ENCODE measurements around the gene PDGFC.

DNA sequence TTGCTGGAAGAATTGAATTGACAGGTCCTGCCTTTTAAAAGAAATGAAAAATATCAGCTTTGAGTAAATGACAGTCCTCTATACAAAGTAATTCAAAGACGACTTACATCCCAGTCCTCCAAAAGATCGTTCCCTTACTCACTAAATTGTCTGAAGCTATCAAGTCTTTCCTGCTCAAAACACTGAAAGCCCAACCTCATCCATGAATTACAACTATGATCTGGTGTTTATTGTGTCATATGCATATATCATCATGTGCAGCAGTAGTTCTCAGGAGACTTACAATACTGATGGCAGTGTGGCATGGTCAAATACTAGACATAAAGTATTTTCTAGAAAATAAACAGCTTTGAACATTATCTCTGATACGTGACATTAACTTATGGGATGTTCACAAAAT lies 97.8 kb downstream of the PDGFC start:
- TF ChIP-seq, protein P1, sequence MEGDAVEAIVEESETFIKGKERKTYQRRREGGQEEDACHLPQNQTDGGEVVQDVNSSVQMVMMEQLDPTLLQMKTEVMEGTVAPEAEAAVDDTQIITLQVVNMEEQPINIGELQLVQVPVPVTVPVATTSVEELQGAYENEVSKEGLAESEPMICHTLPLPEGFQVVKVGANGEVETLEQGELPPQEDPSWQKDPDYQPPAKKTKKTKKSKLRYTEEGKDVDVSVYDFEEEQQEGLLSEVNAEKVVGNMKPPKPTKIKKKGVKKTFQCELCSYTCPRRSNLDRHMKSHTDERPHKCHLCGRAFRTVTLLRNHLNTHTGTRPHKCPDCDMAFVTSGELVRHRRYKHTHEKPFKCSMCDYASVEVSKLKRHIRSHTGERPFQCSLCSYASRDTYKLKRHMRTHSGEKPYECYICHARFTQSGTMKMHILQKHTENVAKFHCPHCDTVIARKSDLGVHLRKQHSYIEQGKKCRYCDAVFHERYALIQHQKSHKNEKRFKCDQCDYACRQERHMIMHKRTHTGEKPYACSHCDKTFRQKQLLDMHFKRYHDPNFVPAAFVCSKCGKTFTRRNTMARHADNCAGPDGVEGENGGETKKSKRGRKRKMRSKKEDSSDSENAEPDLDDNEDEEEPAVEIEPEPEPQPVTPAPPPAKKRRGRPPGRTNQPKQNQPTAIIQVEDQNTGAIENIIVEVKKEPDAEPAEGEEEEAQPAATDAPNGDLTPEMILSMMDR (IDR thresholded peaks at IDR 0.05; ENCODE audit: poor library complexity), result no peak
- TF ChIP-seq EZH2 (IDR thresholded peaks at IDR 0.05; ENCODE audit: borderline replicate concordance) (no peak), EZH2phosphoT487 (IDR thresholded peaks at IDR 0.05; ENCODE audit: low read depth, severe bottlenecking, unreplicated experiment) (no peak)

Measured in hepatocyte (in vitro differentiated cells).